Natural killer cell (primary cell): Measurements from ENCODE around the gene RAD9A. TPM values are rescaled to one million over a fixed set of nuclear protein-coding genes. Genes with fewer than 3 reads are reported as not detected.

Experiments used
- ATAC-seq, 3 donors: fragments of 150-1000 bp in 2 of 3; fragments of 200-7000 bp in 1 of 3; cut with Tn5 transposase; 1 replicate in 1 of 3; 2 replicates in 2 of 3; pipeline ENCODE4 v1.10.0; 2021; ENCODE audit warnings: mild to moderate bottlenecking in 2 of 3, moderate library complexity in 2 of 3
- DNase-seq, 2 donors: peaks; one replicate each; pipeline versions ENCODE4 v3.0.0 to v3.0.0-alpha.2; 2013 to 2021; ENCODE audit warnings: mixed read lengths in 1 of 2
- H3K27ac ChIP-seq: one replicate; pipeline ENCODE4 v1.5.1; 2013; ENCODE audit warnings: mild to moderate bottlenecking, low read length
- H3K27me3 ChIP-seq: one replicate; pipeline ENCODE4 v1.6.1; 2013; ENCODE audit warnings: low read length; ENCODE audit not compliant: control insufficient read depth, insufficient read depth
- H3K36me3 ChIP-seq: one replicate; pipeline ENCODE4 v1.6.1; 2013; ENCODE audit warnings: low read length; ENCODE audit not compliant: control insufficient read depth, insufficient read depth
- H3K4me1 ChIP-seq: one replicate; pipeline ENCODE4 v1.6.1; 2013; ENCODE audit warnings: low read length; ENCODE audit not compliant: control insufficient read depth, insufficient read depth
- H3K4me3 ChIP-seq: one replicate; pipeline ENCODE4 v1.5.1; 2013; ENCODE audit warnings: low read length
- H3K9me3 ChIP-seq: one replicate; pipeline ENCODE4 v1.6.1; 2013; ENCODE audit warnings: low read length; ENCODE audit not compliant: control insufficient read depth, insufficient read depth
- H3K27ac Mint-ChIP-seq, 2 donors: one replicate each; pipeline ENCODE4 v1.8.0; 2022; ENCODE audit warnings: mild to moderate bottlenecking in 2 of 2, mixed read lengths in 2 of 2, moderate library complexity in 1 of 2
- H3K27me3 Mint-ChIP-seq, 2 donors: one replicate each; pipeline ENCODE4 v1.8.0; 2022; ENCODE audit warnings: low read depth in 2 of 2, mixed read lengths in 2 of 2
- H3K36me3 Mint-ChIP-seq: one replicate; pipeline ENCODE4 v1.8.0; 2022; ENCODE audit warnings: mixed read lengths
- H3K4me1 Mint-ChIP-seq, 2 donors: one replicate each; pipeline ENCODE4 v1.8.0; 2022; ENCODE audit warnings: mixed read lengths in 2 of 2
- H3K4me3 Mint-ChIP-seq: one replicate; pipeline ENCODE4 v1.8.0; 2022; ENCODE audit warnings: mild to moderate bottlenecking, moderate library complexity, mixed read lengths
- H3K9me3 Mint-ChIP-seq, 2 donors: one replicate each; pipeline ENCODE4 v1.8.0; 2022; ENCODE audit warnings: mixed read lengths in 2 of 2
- CTCF ChIP-seq: fragments of 200-600 bp; IDR thresholded peaks from one replicate; pipeline ENCODE4 v1.8.0; 2022; ENCODE audit warnings: antibody characterized with exemption
- WGBS: methylation state at CpG from one replicate; pipeline ENCODE4 v1.1.7; 2013; ENCODE audit warnings: missing lambda C conversion rate; ENCODE audit not compliant: insufficient coverage; 5-methylcytosine and 5-hydroxymethylcytosine counted together
- intact Hi-C: fragments of 100-400 bp; cut with micrococcal nuclease; formaldehyde crosslinking; loops from one replicate; pipeline ENCODE4 v1.14.2; 2022
- total RNA-seq, 4 donors: library from RNA; stranded (reverse); fragments of 120-200 nt in 1 of 4; gene quantifications; one replicate each; pipeline versions ENCODE4 v1.2.3 to v1.2.4, GENCODE V29; 2013 to 2022

Gene RAD9A
- total RNA-seq, 3 donors from 2014 or later (not counting 1 experiment from before 2014, with no cell fraction given): 30.2 to 47.1 (median 37.3) TPM

GRCh38 chr11:67378544-67378943, 13.2 kb upstream of the RAD9A start:
- intact Hi-C loops: no loop called here
- H3K4me3 ChIP-seq: no peak overlapping the region
- ATAC-seq (no peak), DNase-seq (no peak)
- Mint-ChIP-seq H3K4me1 (peaks cover 25 to 34% of the 10 kb centered on the region in 2 donors), H3K9me3 (no peaks in the 10 kb centered on the region), H3K36me3 (no peaks in the 10 kb centered on the region), H3K27me3 (no peaks in the 10 kb centered on the region), H3K27ac (no peak overlapping the region), H3K4me3 (no peak overlapping the region)
- no peak overlapping the region for H3K27ac ChIP-seq
- H3K4me1 ChIP-seq: peaks cover 38% of the 10 kb centered on the region
- 94% methylated on average over 4 of the region's 4 CpGs for WGBS
- H3K36me3 ChIP-seq: no peaks in the 10 kb centered on the region
- no peak for TF ChIP-seq CTCF
- no peaks in the 10 kb centered on the region for H3K9me3 ChIP-seq
- peaks cover 3% of the 10 kb centered on the region for H3K27me3 ChIP-seq

- no peak for ATAC-seq
- Mint-ChIP-seq H3K9me3 (no peaks in the 10 kb centered on the region), H3K4me3 (no peak overlapping the region)
Measured at GRCh38 chr11:67379061-67380058, 12.4 kb upstream of the RAD9A start.

GRCh38 chr11:67381244-67381972, 10.4 kb upstream of the RAD9A start:
- H3K4me1 Mint-ChIP-seq: peaks cover 17 to 22% of the 10 kb centered on the region in 2 donors
- ATAC-seq (peak in 1 of 3 donors; percentile 60), DNase-seq (no peak)
- no peaks in the 10 kb centered on the region for H3K36me3 ChIP-seq
- H3K27me3 Mint-ChIP-seq: peaks cover 7 to 8% of the 10 kb centered on the region in 2 donors
- peak overlapping the region in 1 of 2 donors; percentile 47 for H3K27ac Mint-ChIP-seq
- intact Hi-C loops: no loop called here
- peak overlapping the region; percentile 4 for H3K4me3 Mint-ChIP-seq
- H3K4me3 ChIP-seq: no peak overlapping the region
- no peaks in the 10 kb centered on the region for H3K36me3 Mint-ChIP-seq
- H3K27ac ChIP-seq: peak overlapping the region; percentile 53
- no peaks in the 10 kb centered on the region for H3K27me3 ChIP-seq
- TF ChIP-seq CTCF: no peak
- no peaks in the 10 kb centered on the region for H3K9me3 ChIP-seq
- H3K9me3 Mint-ChIP-seq: no peaks in the 10 kb centered on the region
- H3K4me1 ChIP-seq: peaks cover 24% of the 10 kb centered on the region
- 55% methylated on average over 13 of the region's 13 CpGs for WGBS

More at GRCh38 chr11:67379061-67380058, 12.4 kb upstream of the RAD9A start:
- H3K27me3 Mint-ChIP-seq: no peaks in the 10 kb centered on the region
- H3K4me3 ChIP-seq: no peak overlapping the region
- H3K27me3 ChIP-seq: no peaks in the 10 kb centered on the region
- H3K36me3 ChIP-seq: no peaks in the 10 kb centered on the region
- intact Hi-C loops: no loop called here
- no peaks in the 10 kb centered on the region for H3K36me3 Mint-ChIP-seq
- 83% methylated on average over 22 of the region's 23 CpGs for WGBS
- peaks cover 30% of the 10 kb centered on the region for H3K4me1 ChIP-seq
- no peak overlapping the region for H3K27ac Mint-ChIP-seq
- no peaks in the 10 kb centered on the region for H3K9me3 ChIP-seq
- TF ChIP-seq CTCF: no peak
- H3K27ac ChIP-seq: no peak overlapping the region
- peaks cover 21 to 26% of the 10 kb centered on the region in 2 donors for H3K4me1 Mint-ChIP-seq
- DNase-seq: no peak
